ENCODE data around the gene TTLL11. TPM values are rescaled to one million over a fixed set of nuclear protein-coding genes. Genes with fewer than 3 reads are reported as not detected.

The TTLL11 gene
- total RNA-seq, 2 experiments from 2014 or later = 3.3 to 6.9 TPM

DNA sequence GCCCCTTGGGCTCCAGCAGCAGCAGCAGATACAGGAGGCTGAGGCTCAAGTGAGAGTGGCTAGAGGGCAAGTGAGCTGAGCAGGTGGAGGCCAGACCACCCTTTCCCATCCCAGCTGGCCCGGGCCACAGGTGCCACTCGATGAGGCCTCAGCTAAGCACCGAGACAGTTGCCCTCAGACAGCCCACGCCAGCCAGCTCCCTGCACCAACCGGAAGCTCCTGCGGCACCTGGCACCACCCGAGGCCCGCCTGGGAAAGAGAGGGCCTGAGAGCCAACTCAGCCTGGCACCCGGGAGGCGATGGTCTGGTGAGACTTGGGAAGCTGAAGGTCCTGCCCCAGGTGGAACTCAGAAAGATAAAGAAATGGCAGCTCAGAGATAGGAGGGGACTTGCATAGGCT is 28.3 kb upstream of the TTLL11 start:
- no peaks in the 10 kb centered on the region for H3K79me2 ChIP-seq (ENCODE audit: insufficient read depth, low read depth, low read length)
- ChIA-PET POLR2A (no interaction called here), CTCF (ENCODE audit: unreplicated experiment) (interaction anchor here (1.5 kb wide), 1 partner anchor 22 kb away, joined by 5 read pairs; no protein-coding TSS in a partner anchor)
- intact Hi-C loops (cut with micrococcal nuclease; ENCODE audit: unreplicated experiment) = loop anchor here (5.0 kb wide), 1 partner anchor 331 kb away; no protein-coding TSS in a partner anchor
- no peak overlapping the region for H3K4me3 ChIP-seq (ENCODE audit: low read depth, low read length, poor library complexity, severe bottlenecking)
- no TSS peak for BruUV-seq (replicated peaks)
- H2AFZ ChIP-seq (ENCODE audit: low read length) = no peak overlapping the region
- H3K36me3 ChIP-seq (ENCODE audit: insufficient read depth, low read length) = no peaks in the 10 kb centered on the region
- no peak for DNase-seq (ENCODE audit: low spot score)
- no peaks in the 10 kb centered on the region for H3K9me2 ChIP-seq (ENCODE audit: insufficient read depth, low read length)
- H3K9me3 ChIP-seq (ENCODE audit: low read length) = no peaks in the 10 kb centered on the region
- no peak for TF ChIP-seq EZH2phosphoT487 (IDR thresholded peaks at IDR 0.05; ENCODE audit: borderline replicate concordance, low read depth, low read length)
- TF ChIP-seq, protein P1, sequence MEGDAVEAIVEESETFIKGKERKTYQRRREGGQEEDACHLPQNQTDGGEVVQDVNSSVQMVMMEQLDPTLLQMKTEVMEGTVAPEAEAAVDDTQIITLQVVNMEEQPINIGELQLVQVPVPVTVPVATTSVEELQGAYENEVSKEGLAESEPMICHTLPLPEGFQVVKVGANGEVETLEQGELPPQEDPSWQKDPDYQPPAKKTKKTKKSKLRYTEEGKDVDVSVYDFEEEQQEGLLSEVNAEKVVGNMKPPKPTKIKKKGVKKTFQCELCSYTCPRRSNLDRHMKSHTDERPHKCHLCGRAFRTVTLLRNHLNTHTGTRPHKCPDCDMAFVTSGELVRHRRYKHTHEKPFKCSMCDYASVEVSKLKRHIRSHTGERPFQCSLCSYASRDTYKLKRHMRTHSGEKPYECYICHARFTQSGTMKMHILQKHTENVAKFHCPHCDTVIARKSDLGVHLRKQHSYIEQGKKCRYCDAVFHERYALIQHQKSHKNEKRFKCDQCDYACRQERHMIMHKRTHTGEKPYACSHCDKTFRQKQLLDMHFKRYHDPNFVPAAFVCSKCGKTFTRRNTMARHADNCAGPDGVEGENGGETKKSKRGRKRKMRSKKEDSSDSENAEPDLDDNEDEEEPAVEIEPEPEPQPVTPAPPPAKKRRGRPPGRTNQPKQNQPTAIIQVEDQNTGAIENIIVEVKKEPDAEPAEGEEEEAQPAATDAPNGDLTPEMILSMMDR (conservative IDR thresholded peaks at IDR 0.05; ENCODE audit: low read length) = no peak
- peaks cover 5% of the 10 kb centered on the region for H3K4me1 ChIP-seq (ENCODE audit: insufficient read depth, low read length, poor library complexity, severe bottlenecking)
- no peaks in the 10 kb centered on the region for H4K20me1 ChIP-seq (ENCODE audit: insufficient read depth, low read length)
- no peak overlapping the region for H3K27ac ChIP-seq (ENCODE audit: low read depth, low read length, poor library complexity, severe bottlenecking)
- no peak overlapping the region for H3K4me2 ChIP-seq (ENCODE audit: low read length)

- no peak for DNase-seq (ENCODE audit: low spot score)
- Histone ChIP-seq H3K4me1 (ENCODE audit: insufficient read depth, low read length, poor library complexity, severe bottlenecking) (peaks cover 5% of the 10 kb centered on the region), H4K20me1 (ENCODE audit: insufficient read depth, low read length) (no peaks in the 10 kb centered on the region), H3K4me2 (ENCODE audit: low read length) (no peak overlapping the region), H3K4me3 (ENCODE audit: low read depth, low read length, poor library complexity, severe bottlenecking) (no peak overlapping the region), H3K27ac (ENCODE audit: low read depth, low read length, poor library complexity, severe bottlenecking) (no peak overlapping the region), H3K9me3 (ENCODE audit: low read length) (no peaks in the 10 kb centered on the region), H3K9me2 (ENCODE audit: insufficient read depth, low read length) (no peaks in the 10 kb centered on the region), H3K79me2 (ENCODE audit: insufficient read depth, low read depth, low read length) (no peaks in the 10 kb centered on the region), H3K36me3 (ENCODE audit: insufficient read depth, low read length) (no peaks in the 10 kb centered on the region), H2AFZ (ENCODE audit: low read length) (no peak overlapping the region)
- no peak for TF ChIP-seq EZH2phosphoT487 (IDR thresholded peaks at IDR 0.05; ENCODE audit: borderline replicate concordance, low read depth, low read length)
- TF ChIP-seq, protein P1 (conservative IDR thresholded peaks at IDR 0.05; ENCODE audit: low read length) = no peak
- BruUV-seq (replicated peaks) = no TSS peak
- intact Hi-C loops (cut with micrococcal nuclease; ENCODE audit: unreplicated experiment) = loop anchor here (5.0 kb wide), 1 partner anchor 332 kb away; no protein-coding TSS in a partner anchor
- CTCF ChIA-PET (ENCODE audit: unreplicated experiment) = interaction anchor here (0.6 to 1.5 kb wide), 3 partner anchors 21 to 383 kb away, joined by 3 to 5 read pairs (median 4); no protein-coding TSS in a partner anchor
- POLR2A ChIA-PET = no interaction called here
These were observed 27.4 kb upstream of the TTLL11 start for GRCh38 chr9:122120316-122121071.

GRCh38 chr9:122119721-122120120 is 26.6 kb upstream of the TTLL11 start:
- ChIA-PET POLR2A (no interaction called here), CTCF (ENCODE audit: unreplicated experiment) (no interaction called here)
- no peaks in the 10 kb centered on the region for H4K20me1 ChIP-seq (ENCODE audit: insufficient read depth, low read length)
- H3K79me2 ChIP-seq (ENCODE audit: insufficient read depth, low read depth, low read length) = no peaks in the 10 kb centered on the region
- BruUV-seq (replicated peaks) = no TSS peak
- H3K9me2 ChIP-seq (ENCODE audit: insufficient read depth, low read length) = no peaks in the 10 kb centered on the region
- H3K4me2 ChIP-seq (ENCODE audit: low read length) = no peak overlapping the region
- H2AFZ ChIP-seq (ENCODE audit: low read length) = no peak overlapping the region
- H3K36me3 ChIP-seq (ENCODE audit: insufficient read depth, low read length) = no peaks in the 10 kb centered on the region
- peaks cover 5% of the 10 kb centered on the region for H3K4me1 ChIP-seq (ENCODE audit: insufficient read depth, low read length, poor library complexity, severe bottlenecking)
- TF ChIP-seq, protein P1 (conservative IDR thresholded peaks at IDR 0.05; ENCODE audit: low read length) = no peak
- TF ChIP-seq EZH2phosphoT487 (IDR thresholded peaks at IDR 0.05; ENCODE audit: borderline replicate concordance, low read depth, low read length) = no peak
- DNase-seq (ENCODE audit: low spot score) = no peak
- no peak overlapping the region for H3K4me3 ChIP-seq (ENCODE audit: low read depth, low read length, poor library complexity, severe bottlenecking)
- H3K9me3 ChIP-seq (ENCODE audit: low read length) = no peaks in the 10 kb centered on the region
- no peak overlapping the region for H3K27ac ChIP-seq (ENCODE audit: low read depth, low read length, poor library complexity, severe bottlenecking)
- intact Hi-C loops (cut with micrococcal nuclease; ENCODE audit: unreplicated experiment) = loop anchor here (5.0 kb wide), 1 partner anchor 333 kb away; no protein-coding TSS in a partner anchor
